SK-N-SH treated with all-trans-retinoic acid at 6 μM for 48 hours (cell line): ENCODE results near the gene SLC52A1.

Experiments
- ATAC-seq: fragments of 200-7000 bp; cut with Tn5 transposase; 3 replicates; pipeline ENCODE4 v1.9.1; 2020; ENCODE audit warnings: mild to moderate bottlenecking, moderate library complexity
- ARNTL ChIP-seq: fragments of 450-650 bp; formaldehyde crosslinking; IDR thresholded peaks from 2 replicates; pipeline ENCODE4 v1.5.0; 2020; ENCODE audit warnings: low read depth, mild to moderate bottlenecking, moderate library complexity, borderline replicate concordance
- BACH2 ChIP-seq: fragments of 250-450 bp; sonication (Bioruptor Pico); IDR thresholded peaks from 2 replicates; pipeline ENCODE4 v1.9.0; 2021; ENCODE audit warnings: mild to moderate bottlenecking, borderline replicate concordance
- CSDC2 ChIP-seq: fragments of 250-450 bp; sonication (Bioruptor Pico); IDR thresholded peaks from 2 replicates; pipeline ENCODE4 v1.5.0; 2020; ENCODE audit warnings: mild to moderate bottlenecking, moderate library complexity
- ESRRG ChIP-seq: fragments of 250-450 bp; sonication (Bioruptor Pico); IDR thresholded peaks from 2 replicates; pipeline ENCODE4 v1.6.1; 2021; ENCODE audit warnings: mild to moderate bottlenecking
- GLIS3 ChIP-seq: fragments of 250-450 bp; sonication (Bioruptor Pico); IDR thresholded peaks from 2 replicates; pipeline ENCODE4 v1.5.0; 2020; ENCODE audit warnings: mild to moderate bottlenecking, moderate library complexity
- ISL1 ChIP-seq: fragments of 250-450 bp; sonication (Bioruptor Pico); IDR thresholded peaks from 2 replicates; pipeline ENCODE4 v2.1.2; 2022; ENCODE audit warnings: mild to moderate bottlenecking, moderate library complexity
- OSR1 ChIP-seq: fragments of 250-450 bp; sonication (Bioruptor Pico); IDR thresholded peaks from 2 replicates; pipeline ENCODE4 v1.8.0; 2022; ENCODE audit warnings: moderate library complexity, mild to moderate bottlenecking, inconsistent platforms
- PPARA ChIP-seq: fragments of 250-450 bp; sonication (Bioruptor Pico); IDR thresholded peaks from 2 replicates; pipeline ENCODE4 v1.5.0; 2020; ENCODE audit warnings: mild to moderate bottlenecking, borderline replicate concordance
- RARB ChIP-seq: fragments of 250-450 bp; sonication (Bioruptor Pico); IDR thresholded peaks from 2 replicates; pipeline ENCODE4 v1.8.0; 2021; ENCODE audit warnings: mild to moderate bottlenecking, moderate library complexity
- SNAI2 ChIP-seq: fragments of 250-450 bp; sonication (Bioruptor Pico); IDR thresholded peaks from 2 replicates; pipeline ENCODE4 v1.5.0; 2020; ENCODE audit warnings: mild to moderate bottlenecking, moderate library complexity
- TCF4 ChIP-seq: fragments of 250-450 bp; sonication (Bioruptor Pico); IDR thresholded peaks from 2 replicates; pipeline ENCODE4 v1.8.0; 2021; ENCODE audit warnings: mild to moderate bottlenecking, moderate library complexity, borderline replicate concordance
- TOX ChIP-seq: fragments of 250-450 bp; sonication (Bioruptor Pico); IDR thresholded peaks from 2 replicates; pipeline ENCODE4 v1.8.0; 2021; ENCODE audit warnings: mild to moderate bottlenecking, moderate library complexity, borderline replicate concordance
- ZC3H10 ChIP-seq: fragments of 250-450 bp; sonication (Bioruptor Pico); IDR thresholded peaks from 2 replicates; pipeline ENCODE4 v1.5.1; 2021; ENCODE audit warnings: mild to moderate bottlenecking, moderate library complexity
- ZFP30 ChIP-seq: fragments of 450-650 bp; formaldehyde crosslinking; IDR thresholded peaks from 2 replicates; pipeline ENCODE4 v1.5.0; 2022; ENCODE audit warnings: mild to moderate bottlenecking, moderate library complexity
- ZNF565 ChIP-seq: fragments of 450-650 bp; formaldehyde crosslinking; conservative IDR thresholded peaks from 2 replicates; pipeline ENCODE4 v1.5.0; 2020; ENCODE audit warnings: low read depth, mild to moderate bottlenecking, moderate library complexity
- ZNF8 ChIP-seq: fragments of 450-650 bp; formaldehyde crosslinking; IDR thresholded peaks from 2 replicates; pipeline ENCODE4 v1.5.0; 2020; ENCODE audit warnings: mild to moderate bottlenecking, moderate library complexity
- TF ChIP-seq, protein P1 (sequence below): fragments of 250-450 bp; sonication (Bioruptor Pico); IDR thresholded peaks from 2 replicates; pipeline ENCODE4 v1.5.0; 2020; ENCODE audit warnings: mild to moderate bottlenecking, moderate library complexity
- TF ChIP-seq, protein P2 (sequence below): fragments of 250-450 bp; sonication (Bioruptor Pico); IDR thresholded peaks from 2 replicates; pipeline ENCODE4 v1.5.1; 2020; ENCODE audit warnings: low read depth, mild to moderate bottlenecking, moderate library complexity
- TF ChIP-seq, protein P3 (sequence below): fragments of 250-450 bp; sonication (Bioruptor Pico); IDR thresholded peaks from 2 replicates; pipeline ENCODE4 v1.8.0; 2020; ENCODE audit warnings: mild to moderate bottlenecking, moderate library complexity, borderline replicate concordance
- TF ChIP-seq, protein P4 (sequence below): fragments of 250-450 bp; sonication (Bioruptor Pico); IDR thresholded peaks from 2 replicates; pipeline ENCODE4 v1.5.1; 2021; ENCODE audit warnings: mild to moderate bottlenecking, moderate library complexity

SLC52A1 gene

DNA sequence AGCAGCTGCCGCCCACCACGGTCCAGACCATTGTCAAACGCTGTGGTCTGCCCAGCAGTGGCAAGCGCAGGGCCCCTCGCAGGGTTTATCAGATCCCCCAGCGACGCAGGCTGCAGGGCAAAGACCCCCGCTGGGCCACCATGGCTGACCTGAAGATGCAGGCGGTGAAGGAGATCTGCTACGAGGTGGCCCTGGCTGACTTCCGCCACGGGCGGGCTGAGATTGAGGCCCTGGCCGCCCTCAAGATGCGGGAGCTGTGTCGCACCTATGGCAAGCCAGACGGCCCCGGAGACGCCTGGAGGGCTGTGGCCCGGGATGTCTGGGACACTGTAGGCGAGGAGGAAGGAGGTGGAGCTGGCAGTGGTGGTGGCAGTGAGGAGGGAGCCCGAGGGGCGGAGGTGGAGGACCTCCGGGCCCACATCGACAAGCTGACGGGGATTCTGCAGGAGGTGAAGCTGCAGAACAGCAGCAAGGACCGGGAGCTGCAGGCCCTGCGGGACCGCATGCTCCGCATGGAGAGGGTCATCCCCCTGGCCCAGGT is 13.0 kb downstream of the SLC52A1 start:
- ATAC-seq, result no peak
- TF ChIP-seq TOX (CRISPR knock-in tag) (no peak), ZFP30 (CRISPR knock-in tag) (no peak), CSDC2 (CRISPR knock-in tag) (no peak), ARNTL (CRISPR knock-in tag) (no peak), SNAI2 (CRISPR knock-in tag) (no peak), BACH2 (no peak), GLIS3 (CRISPR knock-in tag) (no peak), ZNF8 (CRISPR knock-in tag) (no peak), ZC3H10 (no peak), ISL1 (no peak), ZNF565 (CRISPR knock-in tag) (no peak), ESRRG (no peak), OSR1 (CRISPR knock-in tag) (no peak), PPARA (CRISPR knock-in tag) (no peak)
- TF ChIP-seq, protein P1, sequence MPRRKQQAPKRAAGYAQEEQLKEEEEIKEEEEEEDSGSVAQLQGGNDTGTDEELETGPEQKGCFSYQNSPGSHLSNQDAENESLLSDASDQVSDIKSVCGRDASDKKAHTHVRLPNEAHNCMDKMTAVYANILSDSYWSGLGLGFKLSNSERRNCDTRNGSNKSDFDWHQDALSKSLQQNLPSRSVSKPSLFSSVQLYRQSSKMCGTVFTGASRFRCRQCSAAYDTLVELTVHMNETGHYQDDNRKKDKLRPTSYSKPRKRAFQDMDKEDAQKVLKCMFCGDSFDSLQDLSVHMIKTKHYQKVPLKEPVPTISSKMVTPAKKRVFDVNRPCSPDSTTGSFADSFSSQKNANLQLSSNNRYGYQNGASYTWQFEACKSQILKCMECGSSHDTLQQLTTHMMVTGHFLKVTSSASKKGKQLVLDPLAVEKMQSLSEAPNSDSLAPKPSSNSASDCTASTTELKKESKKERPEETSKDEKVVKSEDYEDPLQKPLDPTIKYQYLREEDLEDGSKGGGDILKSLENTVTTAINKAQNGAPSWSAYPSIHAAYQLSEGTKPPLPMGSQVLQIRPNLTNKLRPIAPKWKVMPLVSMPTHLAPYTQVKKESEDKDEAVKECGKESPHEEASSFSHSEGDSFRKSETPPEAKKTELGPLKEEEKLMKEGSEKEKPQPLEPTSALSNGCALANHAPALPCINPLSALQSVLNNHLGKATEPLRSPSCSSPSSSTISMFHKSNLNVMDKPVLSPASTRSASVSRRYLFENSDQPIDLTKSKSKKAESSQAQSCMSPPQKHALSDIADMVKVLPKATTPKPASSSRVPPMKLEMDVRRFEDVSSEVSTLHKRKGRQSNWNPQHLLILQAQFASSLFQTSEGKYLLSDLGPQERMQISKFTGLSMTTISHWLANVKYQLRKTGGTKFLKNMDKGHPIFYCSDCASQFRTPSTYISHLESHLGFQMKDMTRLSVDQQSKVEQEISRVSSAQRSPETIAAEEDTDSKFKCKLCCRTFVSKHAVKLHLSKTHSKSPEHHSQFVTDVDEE (CRISPR knock-in tag), result no peak

DNA sequence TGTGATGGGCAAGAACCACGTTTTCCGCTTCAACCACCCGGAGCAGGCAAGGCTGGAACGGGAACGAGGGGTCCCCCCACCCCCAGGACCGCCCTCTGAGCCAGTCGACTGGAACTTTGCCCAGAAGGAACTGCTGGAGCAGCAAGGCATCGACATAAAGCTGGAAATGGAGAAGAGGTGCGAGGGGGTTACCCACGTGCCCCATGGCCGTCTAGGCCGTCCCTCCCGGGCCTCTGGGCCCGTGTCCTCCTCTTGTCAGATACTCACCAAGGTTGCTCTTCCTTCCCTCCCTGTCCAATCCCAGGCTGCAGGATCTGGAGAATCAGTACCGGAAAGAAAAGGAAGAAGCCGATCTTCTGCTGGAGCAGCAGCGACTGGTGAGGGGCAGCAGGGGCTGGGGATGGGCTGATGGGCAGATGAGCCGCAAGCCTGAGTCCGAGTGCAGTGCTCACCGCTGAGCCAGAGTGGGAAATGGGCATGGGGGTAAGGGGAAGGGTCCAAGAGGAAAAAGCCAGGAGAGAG is 14.7 kb downstream of the SLC52A1 start:
- no peak for ATAC-seq

DNA sequence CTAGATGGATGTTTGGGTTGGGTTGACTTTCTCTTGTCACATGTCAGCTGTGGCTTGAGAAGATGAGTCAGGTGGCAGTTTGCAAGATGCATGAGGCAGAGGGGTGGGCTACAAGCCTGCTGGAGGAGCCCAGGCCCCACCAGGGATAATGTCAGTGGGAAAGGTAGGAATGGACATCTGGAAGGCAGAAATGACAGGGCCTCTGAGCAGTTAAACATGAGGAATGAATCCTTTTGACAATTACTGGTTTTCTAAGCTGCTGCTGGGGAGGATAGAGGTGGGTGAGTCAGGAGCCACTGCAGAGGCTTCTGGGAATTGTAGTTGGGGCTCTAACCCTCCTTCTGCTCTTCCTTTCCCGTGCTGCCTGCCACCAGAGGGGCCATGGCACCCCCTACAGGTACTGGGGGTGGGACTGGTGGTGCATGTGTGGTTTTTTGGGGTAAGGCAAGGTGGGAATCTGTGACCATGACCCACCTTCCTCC is 15.7 kb downstream of the SLC52A1 start:
- no peak for TF ChIP-seq OSR1 (CRISPR knock-in tag)
- peak; percentile 59 for ATAC-seq

More for the DNA sequence above, 14.7 kb downstream of the SLC52A1 start:
- TF ChIP-seq ISL1, result no peak
- no peak for TF ChIP-seq BACH2
- TF ChIP-seq, protein P2, sequence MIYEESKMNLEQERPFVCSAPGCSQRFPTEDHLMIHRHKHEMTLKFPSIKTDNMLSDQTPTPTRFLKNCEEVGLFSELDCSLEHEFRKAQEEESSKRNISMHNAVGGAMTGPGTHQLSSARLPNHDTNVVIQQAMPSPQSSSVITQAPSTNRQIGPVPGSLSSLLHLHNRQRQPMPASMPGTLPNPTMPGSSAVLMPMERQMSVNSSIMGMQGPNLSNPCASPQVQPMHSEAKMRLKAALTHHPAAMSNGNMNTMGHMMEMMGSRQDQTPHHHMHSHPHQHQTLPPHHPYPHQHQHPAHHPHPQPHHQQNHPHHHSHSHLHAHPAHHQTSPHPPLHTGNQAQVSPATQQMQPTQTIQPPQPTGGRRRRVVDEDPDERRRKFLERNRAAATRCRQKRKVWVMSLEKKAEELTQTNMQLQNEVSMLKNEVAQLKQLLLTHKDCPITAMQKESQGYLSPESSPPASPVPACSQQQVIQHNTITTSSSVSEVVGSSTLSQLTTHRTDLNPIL (CRISPR knock-in tag), result no peak
- TF ChIP-seq RARB, result no peak
- TF ChIP-seq ZC3H10, result no peak
- TF ChIP-seq GLIS3 (CRISPR knock-in tag), result no peak
- no peak for TF ChIP-seq TCF4
- TF ChIP-seq OSR1 (CRISPR knock-in tag), result no peak
- no peak for TF ChIP-seq ZNF565 (CRISPR knock-in tag)
- TF ChIP-seq ZFP30 (CRISPR knock-in tag), result no peak
- TF ChIP-seq, protein P3, sequence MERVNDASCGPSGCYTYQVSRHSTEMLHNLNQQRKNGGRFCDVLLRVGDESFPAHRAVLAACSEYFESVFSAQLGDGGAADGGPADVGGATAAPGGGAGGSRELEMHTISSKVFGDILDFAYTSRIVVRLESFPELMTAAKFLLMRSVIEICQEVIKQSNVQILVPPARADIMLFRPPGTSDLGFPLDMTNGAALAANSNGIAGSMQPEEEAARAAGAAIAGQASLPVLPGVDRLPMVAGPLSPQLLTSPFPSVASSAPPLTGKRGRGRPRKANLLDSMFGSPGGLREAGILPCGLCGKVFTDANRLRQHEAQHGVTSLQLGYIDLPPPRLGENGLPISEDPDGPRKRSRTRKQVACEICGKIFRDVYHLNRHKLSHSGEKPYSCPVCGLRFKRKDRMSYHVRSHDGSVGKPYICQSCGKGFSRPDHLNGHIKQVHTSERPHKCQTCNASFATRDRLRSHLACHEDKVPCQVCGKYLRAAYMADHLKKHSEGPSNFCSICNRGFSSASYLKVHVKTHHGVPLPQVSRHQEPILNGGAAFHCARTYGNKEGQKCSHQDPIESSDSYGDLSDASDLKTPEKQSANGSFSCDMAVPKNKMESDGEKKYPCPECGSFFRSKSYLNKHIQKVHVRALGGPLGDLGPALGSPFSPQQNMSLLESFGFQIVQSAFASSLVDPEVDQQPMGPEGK (CRISPR knock-in tag), result no peak
- no peak for TF ChIP-seq PPARA (CRISPR knock-in tag)
- no peak for TF ChIP-seq CSDC2 (CRISPR knock-in tag)
- no peak for TF ChIP-seq ARNTL (CRISPR knock-in tag)
- TF ChIP-seq, protein P4, sequence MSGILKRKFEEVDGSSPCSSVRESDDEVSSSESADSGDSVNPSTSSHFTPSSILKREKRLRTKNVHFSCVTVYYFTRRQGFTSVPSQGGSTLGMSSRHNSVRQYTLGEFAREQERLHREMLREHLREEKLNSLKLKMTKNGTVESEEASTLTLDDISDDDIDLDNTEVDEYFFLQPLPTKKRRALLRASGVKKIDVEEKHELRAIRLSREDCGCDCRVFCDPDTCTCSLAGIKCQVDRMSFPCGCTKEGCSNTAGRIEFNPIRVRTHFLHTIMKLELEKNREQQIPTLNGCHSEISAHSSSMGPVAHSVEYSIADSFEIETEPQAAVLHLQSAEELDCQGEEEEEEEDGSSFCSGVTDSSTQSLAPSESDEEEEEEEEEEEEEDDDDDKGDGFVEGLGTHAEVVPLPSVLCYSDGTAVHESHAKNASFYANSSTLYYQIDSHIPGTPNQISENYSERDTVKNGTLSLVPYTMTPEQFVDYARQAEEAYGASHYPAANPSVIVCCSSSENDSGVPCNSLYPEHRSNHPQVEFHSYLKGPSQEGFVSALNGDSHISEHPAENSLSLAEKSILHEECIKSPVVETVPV (CRISPR knock-in tag), result no peak
- TF ChIP-seq ESRRG, result no peak
- TF ChIP-seq TOX (CRISPR knock-in tag), result no peak
- no peak for TF ChIP-seq ZNF8 (CRISPR knock-in tag)
- TF ChIP-seq, all 23 proteins: peak for 0

DNA sequence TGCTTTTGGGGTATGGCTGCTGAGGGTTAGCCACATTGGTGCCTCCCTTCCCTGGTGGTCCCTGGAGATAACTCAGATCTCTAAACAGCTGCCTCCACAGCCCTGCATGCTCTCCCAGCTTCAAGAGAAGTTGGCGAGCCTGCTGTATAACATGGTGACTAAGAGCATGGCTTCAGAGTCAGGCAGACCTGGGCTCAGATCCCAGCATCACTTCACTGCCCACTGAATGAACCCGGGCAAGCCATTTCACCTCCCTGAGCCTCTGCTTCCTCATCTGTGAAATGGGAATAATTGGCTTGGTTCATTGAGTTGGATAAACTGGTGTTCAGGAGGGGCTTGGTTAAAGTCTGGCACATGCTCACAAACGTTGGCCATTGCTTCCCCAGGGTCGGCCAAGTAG is 20.9 kb downstream of the SLC52A1 start:
- no peak for ATAC-seq
- TF ChIP-seq TCF4, result no peak
- no peak for TF ChIP-seq ZNF8 (CRISPR knock-in tag)
- no peak for TF ChIP-seq CSDC2 (CRISPR knock-in tag)
- TF ChIP-seq ZFP30 (CRISPR knock-in tag), result no peak
- no peak for TF ChIP-seq ARNTL (CRISPR knock-in tag)
